H1 (cell line): ENCODE data around the gene TAX1BP1.

Experiments used
- ATF3 ChIP-seq: IDR thresholded peaks from 2 replicates; pipeline ENCODE4 v1.6.1; 2011; ENCODE audit warnings: low read depth, mild to moderate bottlenecking, low read length; ENCODE audit not compliant: insufficient read depth
- CREB1 ChIP-seq: IDR thresholded peaks from 2 replicates; pipeline ENCODE4 v1.6.1; 2012; ENCODE audit warnings: inconsistent platforms
- CTCF ChIP-seq, 3 experiments: IDR thresholded peaks; 1 replicate in 2 of 3; 2 replicates in 1 of 3; pipeline versions ENCODE4 v1.5.1 to v1.6.1; 2011; ENCODE audit warnings: low read length in 3 of 3, mild to moderate bottlenecking in 3 of 3, inconsistent platforms in 2 of 3, low read depth in 1 of 3, moderate library complexity in 1 of 3; ENCODE audit not compliant: insufficient read depth in 1 of 3; ENCODE audit errors: control extremely low read depth in 1 of 3
- POLR2A ChIP-seq, 2 experiments: IDR thresholded peaks; 1 replicate in 1 of 2; 2 replicates in 1 of 2; pipeline ENCODE4 v1.6.1; 2011; ENCODE audit warnings: low read depth in 2 of 2, low read length in 2 of 2, mild to moderate bottlenecking in 2 of 2; ENCODE audit errors: control extremely low read depth in 1 of 2
- POLR2AphosphoS5 ChIP-seq: IDR thresholded peaks from 2 replicates; pipeline ENCODE4 v1.6.1; 2011; ENCODE audit warnings: low read depth, low read length
- TCF12 ChIP-seq: IDR thresholded peaks from 2 replicates; pipeline ENCODE4 v1.6.1; 2011; ENCODE audit warnings: low read depth, mild to moderate bottlenecking, low read length
- YY1 ChIP-seq: IDR thresholded peaks from 2 replicates; pipeline ENCODE4 v1.6.1; 2011; ENCODE audit warnings: low read depth, mild to moderate bottlenecking, low read length
- ZNF274 ChIP-seq: IDR thresholded peaks from 2 replicates; pipeline ENCODE4 v1.7.0; 2012; ENCODE audit warnings: low read length, borderline replicate concordance; ENCODE audit errors: extremely low read depth

- TF ChIP-seq ATF3 = no peak
- no peak for TF ChIP-seq CTCF (IDR thresholded peaks at IDR 0.05; ENCODE audit: control extremely low read depth in 1 of 3, insufficient read depth in 1 of 3, low read depth in 1 of 3, low read length in 3 of 3)
- no peak for TF ChIP-seq POLR2AphosphoS5
- no peak for TF ChIP-seq TCF12
- no peak for TF ChIP-seq YY1
- TF ChIP-seq ZNF274 = no peak
- no peak for TF ChIP-seq POLR2A (IDR thresholded peaks at IDR 0.05; ENCODE audit: control extremely low read depth in 1 of 2, low read depth in 2 of 2, low read length in 2 of 2)
- TF ChIP-seq CREB1 = no peak
These were observed 100.9 kb downstream of the TAX1BP1 start for GRCh38 chr7:27840760-27841364.
